Activated T-helper 2 cell treated with anti-CD3 and anti-CD28 coated beads, Interferon-gamma antibody, Interleukin-2, Interleukin-4, amounts not matched to agents 10 μg/mL and 5 μg/mL and 100 μg/mL, durations not matched to agents 14 hours and 24 hours and 36 hours (primary cell): ENCODE results near the gene SPAG5. TPM values are rescaled to one million over a fixed set of nuclear protein-coding genes. Genes with fewer than 3 reads are reported as not detected.

Source experiments
- DNase-seq: peaks from one replicate; pipeline ENCODE4 v3.0.0; 2021; ENCODE audit warnings: low spot score
- H3K27ac Mint-ChIP-seq: one replicate; pipeline ENCODE4 v1.8.0; 2021; ENCODE audit warnings: mixed read lengths
- H3K27me3 Mint-ChIP-seq: one replicate; pipeline ENCODE4 v1.8.0; 2021; ENCODE audit warnings: low read depth, mixed read lengths
- H3K36me3 Mint-ChIP-seq: one replicate; pipeline ENCODE4 v1.8.0; 2021; ENCODE audit warnings: low read depth, mixed read lengths
- H3K4me1 Mint-ChIP-seq: one replicate; pipeline ENCODE4 v1.8.0; 2021; ENCODE audit warnings: low read depth, mixed read lengths
- H3K4me3 Mint-ChIP-seq: one replicate; pipeline ENCODE4 v1.8.0; 2021; ENCODE audit warnings: low read depth, mild to moderate bottlenecking, moderate library complexity, mixed read lengths
- H3K9me3 Mint-ChIP-seq: one replicate; pipeline ENCODE4 v1.8.0; 2021; ENCODE audit warnings: mixed read lengths
- intact Hi-C: fragments of 100-400 bp; cut with micrococcal nuclease; formaldehyde crosslinking; loops from one replicate; pipeline ENCODE4 v1.15.1; 2023
- total RNA-seq: library from RNA; stranded (reverse); gene quantifications from 2 replicates; pipeline ENCODE4 v1.2.3, GENCODE V29; 2022

Gene SPAG5
- total RNA-seq, 1 donor from 2014 or later = 98.8 TPM

DNA sequence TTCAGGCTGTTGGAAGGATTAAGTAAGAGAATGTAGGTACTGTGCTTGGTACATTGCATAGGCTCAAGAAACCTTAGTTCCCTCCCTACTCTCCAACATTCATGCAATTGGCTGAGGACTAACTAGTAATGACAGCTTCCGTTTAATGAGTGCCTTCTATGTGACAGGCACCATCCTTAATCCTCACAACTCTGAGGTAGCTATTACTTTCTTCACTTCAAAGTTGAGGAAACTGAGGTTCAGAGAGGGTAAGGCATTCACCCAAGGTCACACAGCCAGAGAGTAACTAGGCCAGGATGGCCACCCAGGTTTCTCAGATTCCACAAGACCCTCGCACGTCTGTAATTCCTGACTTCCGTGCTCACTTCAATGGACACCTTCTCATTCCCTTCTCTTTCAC, 68.6 kb downstream of the SPAG5 start:
- DNase-seq = no peak
- no peaks in the 10 kb centered on the region for H3K36me3 Mint-ChIP-seq
- no peak overlapping the region for H3K4me3 Mint-ChIP-seq
- no peaks in the 10 kb centered on the region for H3K9me3 Mint-ChIP-seq
- H3K4me1 Mint-ChIP-seq = no peaks in the 10 kb centered on the region
- no peaks in the 10 kb centered on the region for H3K27me3 Mint-ChIP-seq
- intact Hi-C loops = no loop called here
- no peak overlapping the region for H3K27ac Mint-ChIP-seq

DNA sequence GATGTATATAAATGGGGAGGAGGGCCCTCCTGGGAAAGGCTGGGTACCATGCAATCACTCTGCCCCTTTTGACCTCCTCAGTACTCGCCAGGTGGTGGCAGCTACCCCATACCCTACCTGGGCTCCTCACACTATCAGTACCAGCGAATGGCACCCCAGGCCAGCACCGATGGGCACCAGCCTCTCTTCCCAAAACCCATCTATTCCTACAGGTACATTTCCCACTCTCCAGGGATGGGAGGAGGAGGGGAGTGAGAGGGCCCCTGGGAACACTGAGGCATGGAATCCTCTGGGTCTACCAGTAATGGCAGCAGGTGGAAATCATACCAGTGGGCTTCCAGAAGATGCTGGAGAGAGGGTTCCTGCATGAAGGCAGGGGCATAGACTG, 69.8 kb downstream of the SPAG5 start:
- Mint-ChIP-seq H3K27me3 (no peaks in the 10 kb centered on the region), H3K9me3 (no peaks in the 10 kb centered on the region), H3K27ac (no peak overlapping the region), H3K4me1 (no peaks in the 10 kb centered on the region), H3K4me3 (no peak overlapping the region), H3K36me3 (no peaks in the 10 kb centered on the region)
- intact Hi-C loops = no loop called here
- DNase-seq = no peak

DNA sequence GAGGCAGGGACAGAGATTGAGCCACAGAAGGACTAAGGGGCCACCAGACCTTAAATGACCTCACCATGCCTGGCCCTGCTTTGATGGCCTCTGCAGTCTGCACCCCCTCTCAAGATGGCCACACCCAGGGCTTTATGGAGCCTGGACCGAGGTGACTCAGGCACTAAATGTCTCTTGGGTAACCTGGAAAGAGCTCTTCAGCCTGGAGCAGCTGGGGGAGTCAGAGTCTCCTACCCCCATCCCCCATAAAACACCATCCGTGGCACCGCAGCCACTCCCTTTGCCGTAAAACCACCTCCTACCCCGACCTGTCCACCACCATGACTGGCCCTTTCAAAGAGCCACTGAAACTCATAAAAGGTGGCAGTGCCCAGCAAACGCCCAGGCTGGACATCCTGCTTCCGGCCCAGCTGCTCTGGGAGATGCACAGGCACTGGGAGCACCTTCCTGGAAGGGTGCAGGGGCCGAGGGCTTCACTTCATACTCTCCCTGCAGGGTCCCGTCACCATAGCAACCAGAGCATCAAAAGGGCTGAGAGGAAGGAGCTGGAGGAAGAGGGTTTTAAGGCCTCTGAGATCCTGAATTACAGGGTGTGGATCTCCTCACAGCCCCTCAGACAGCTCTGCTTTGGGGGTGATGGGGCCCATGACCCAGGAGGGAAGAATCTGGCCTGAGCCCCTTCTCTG, 70.4 kb downstream of the SPAG5 start:
- Mint-ChIP-seq H3K4me3 (no peak overlapping the region), H3K27ac (no peak overlapping the region), H3K27me3 (no peaks in the 10 kb centered on the region), H3K36me3 (no peaks in the 10 kb centered on the region), H3K4me1 (no peaks in the 10 kb centered on the region), H3K9me3 (no peaks in the 10 kb centered on the region)
- intact Hi-C loops = no loop called here
- DNase-seq = no peak

GRCh38 chr17:28527859-28528258, 71.0 kb downstream of the SPAG5 start:
- Mint-ChIP-seq H3K36me3 (no peaks in the 10 kb centered on the region), H3K4me1 (no peaks in the 10 kb centered on the region)

More at GRCh38 chr17:28527859-28528258, 71.0 kb downstream of the SPAG5 start:
- Mint-ChIP-seq H3K27ac (no peak overlapping the region), H3K9me3 (no peaks in the 10 kb centered on the region), H3K4me3 (no peak overlapping the region), H3K27me3 (no peaks in the 10 kb centered on the region)
- intact Hi-C loops = no loop called here
- DNase-seq = no peak

Other genes with a start within 250 kb of the SPAG5 start
- gene POLDIP2, start 241.5 kb downstream of the SPAG5 start, total RNA-seq = 89.7 and 93.2 TPM in 2 replicates
- gene SEBOX, start 233.8 kb downstream of the SPAG5 start, total RNA-seq = not detected in 2 replicates
- 0.23 and 0.50 TPM in 2 replicates for gene VTN, start 228.7 kb downstream of the SPAG5 start, total RNA-seq
- 35.0 and 35.9 TPM in 2 replicates for gene SARM1, start 227.3 kb downstream of the SPAG5 start, total RNA-seq
- gene SLC46A1, start 192.8 kb downstream of the SPAG5 start, total RNA-seq = 5.3 and 6.9 TPM in 2 replicates
- not detected in 2 replicates for gene SLC13A2, start 125.4 kb downstream of the SPAG5 start, total RNA-seq
- gene FOXN1, start 92.7 kb downstream of the SPAG5 start, total RNA-seq = not detected in 2 replicates
- 55.3 and 63.9 TPM in 2 replicates for gene UNC119, start 46.4 kb downstream of the SPAG5 start, total RNA-seq
- gene PIGS, start 27.5 kb downstream of the SPAG5 start, total RNA-seq = 65.1 and 70.9 TPM in 2 replicates
- gene ALDOC, start 22.1 kb downstream of the SPAG5 start, total RNA-seq = 95.0 and 95.7 TPM in 2 replicates
- gene RSKR, start 15.2 kb upstream of the SPAG5 start, total RNA-seq = 35.2 and 37.9 TPM in 2 replicates
- gene BLTP2, start 46.1 kb upstream of the SPAG5 start, total RNA-seq = 196 and 213 TPM in 2 replicates
- gene SDF2, start 62.9 kb upstream of the SPAG5 start, total RNA-seq = 40.3 and 49.2 TPM in 2 replicates
- gene SUPT6H, start 63.2 kb upstream of the SPAG5 start, total RNA-seq = 97.5 and 102 TPM in 2 replicates
- 7.0 and 7.7 TPM in 2 replicates for gene PROCA1, start 112.9 kb upstream of the SPAG5 start, total RNA-seq
- 19.4 and 21.5 TPM in 2 replicates for gene RAB34, start 118.8 kb upstream of the SPAG5 start, total RNA-seq
- 1,712 and 1,733 TPM in 2 replicates for gene RPL23A, start 121.0 kb upstream of the SPAG5 start, total RNA-seq
- gene TLCD1, start 127.2 kb upstream of the SPAG5 start, total RNA-seq = 8.0 and 8.2 TPM in 2 replicates
- 3.6 and 4.2 TPM in 2 replicates for gene NEK8, start 129.8 kb upstream of the SPAG5 start, total RNA-seq
- 125 and 129 TPM in 2 replicates for gene TRAF4, start 145.0 kb upstream of the SPAG5 start, total RNA-seq
- 19.6 and 23.0 TPM in 2 replicates for gene FAM222B, start 243.8 kb upstream of the SPAG5 start, total RNA-seq